PFSK-1 (cell line): ENCODE measurements around the gene PTH2R.

Experiments
- FOXP2 ChIP-seq: optimal IDR thresholded peaks from 2 replicates; pipeline ENCODE3; 2011; ENCODE audit warnings: borderline replicate concordance, control low read depth, inconsistent platforms; ENCODE audit not compliant: insufficient read depth; ENCODE audit errors: extremely low read length, extremely low read depth
- POLR2AphosphoS5 ChIP-seq: IDR thresholded peaks from 2 replicates; pipeline ENCODE4 v1.6.1; 2012; ENCODE audit warnings: low read depth, mild to moderate bottlenecking, control low read depth, low read length, moderate library complexity
- REST ChIP-seq, 2 experiments: IDR thresholded peaks; 2 replicates each; pipeline versions ENCODE4 v1.6.1 to v1.8.0; 2011 to 2012; ENCODE audit warnings: low read depth in 2 of 2, low read length in 2 of 2, control low read depth in 1 of 2, inconsistent platforms in 1 of 2, mild to moderate bottlenecking in 1 of 2, moderate library complexity in 1 of 2; ENCODE audit not compliant: insufficient read depth in 1 of 2
- SIN3A ChIP-seq: IDR thresholded peaks from 2 replicates; pipeline ENCODE4 v1.6.1; 2012; ENCODE audit warnings: mild to moderate bottlenecking, low read length, moderate library complexity, borderline replicate concordance; ENCODE audit not compliant: insufficient read depth
- TAF1 ChIP-seq: IDR thresholded peaks from 2 replicates; pipeline ENCODE4 v1.6.1; 2012; ENCODE audit warnings: low read length, control low read depth, borderline replicate concordance; ENCODE audit not compliant: insufficient read depth

GRCh38 chr2:208509586-208509985 lies 103.0 kb downstream of the PTH2R start:
- TF ChIP-seq TAF1 (no peak), FOXP2 (no peak), SIN3A (no peak), POLR2AphosphoS5 (no peak), REST (IDR thresholded peaks at IDR 0.05; ENCODE audit: insufficient read depth in 1 of 2, low read depth in 2 of 2, low read length in 2 of 2) (no peak)
